SH-SY5Y (cell line): Measurements from ENCODE around the gene VEGFC.

Source experiments
- GATA2 ChIP-seq: IDR thresholded peaks from 2 replicates; pipeline ENCODE4 v1.6.1; 2011; ENCODE audit warnings: mild to moderate bottlenecking, low read depth, low read length
- GATA3 ChIP-seq: IDR thresholded peaks from 2 replicates; pipeline ENCODE4 v1.6.1; 2011; ENCODE audit warnings: low read depth, mild to moderate bottlenecking, low read length, moderate library complexity

GRCh38 chr4:176837169-176837895, 44.6 kb upstream of the VEGFC start:
- TF ChIP-seq GATA2 (no peak), GATA3 (no peak)
